Measurements from ENCODE around the gene ZEB1.

The ZEB1 gene

GRCh38 chr10:31464552-31464951 is 145.5 kb downstream of the ZEB1 start:
- no peak overlapping the region for H3K4me3 ChIP-seq (replicated peaks; ENCODE audit: low read depth, low read length)
- TF ChIP-seq CTCF (IDR thresholded peaks at IDR 0.05; ENCODE audit: low read length, missing control alignments) = no peak
- DNase-seq (ENCODE audit: low read depth) = no peak

- no peak overlapping the region for H3K4me3 ChIP-seq (replicated peaks; ENCODE audit: low read depth, low read length)
- no peak for DNase-seq (ENCODE audit: low read depth)
- TF ChIP-seq CTCF (IDR thresholded peaks at IDR 0.05; ENCODE audit: low read length, missing control alignments) = no peak
These were observed 147.3 kb downstream of the ZEB1 start for GRCh38 chr10:31466313-31466712.

GRCh38 chr10:31467791-31468535 is 148.9 kb downstream of the ZEB1 start:
- DNase-seq (ENCODE audit: low read depth) = peak; percentile 33
- no peak overlapping the region for H3K4me3 ChIP-seq (replicated peaks; ENCODE audit: low read depth, low read length)
- peak; percentile 51 for TF ChIP-seq CTCF (IDR thresholded peaks at IDR 0.05; ENCODE audit: low read length, missing control alignments)

- DNase-seq (ENCODE audit: low read depth) = no peak
- no peak overlapping the region for H3K4me3 ChIP-seq (replicated peaks; ENCODE audit: low read depth, low read length)
- no peak for TF ChIP-seq CTCF (IDR thresholded peaks at IDR 0.05; ENCODE audit: low read length, missing control alignments)
These were observed 149.5 kb downstream of the ZEB1 start for GRCh38 chr10:31468536-31468859.

GRCh38 chr10:31475519-31475918 is 156.5 kb downstream of the ZEB1 start:
- no peak for TF ChIP-seq CTCF (IDR thresholded peaks at IDR 0.05; ENCODE audit: low read length, missing control alignments)
- no peak overlapping the region for H3K4me3 ChIP-seq (replicated peaks; ENCODE audit: low read depth, low read length)

GRCh38 chr10:31476088-31476487 is 157.1 kb downstream of the ZEB1 start:
- no peak overlapping the region for H3K4me3 ChIP-seq (replicated peaks; ENCODE audit: low read depth, low read length)
- no peak for TF ChIP-seq CTCF (IDR thresholded peaks at IDR 0.05; ENCODE audit: low read length, missing control alignments)
- DNase-seq (ENCODE audit: low read depth) = no peak

More at GRCh38 chr10:31475519-31475918, 156.5 kb downstream of the ZEB1 start:
- no peak for DNase-seq (ENCODE audit: low read depth)

- TF ChIP-seq CTCF (IDR thresholded peaks at IDR 0.05; ENCODE audit: low read length, missing control alignments) = no peak
These were observed 158.6 kb downstream of the ZEB1 start for GRCh38 chr10:31477584-31477983.

More at GRCh38 chr10:31477584-31477983, 158.6 kb downstream of the ZEB1 start:
- DNase-seq (ENCODE audit: low read depth) = no peak
- no peak overlapping the region for H3K4me3 ChIP-seq (replicated peaks; ENCODE audit: low read depth, low read length)

All from fibroblast of pulmonary artery (primary cell).